ENCODE data around the gene MYH7. TPM values are rescaled to one million over a fixed set of nuclear protein-coding genes. Genes with fewer than 3 reads are reported as not detected.

MYH7 gene
- polyA plus RNA-seq, 1 donor (not counting 4 experiments of a cell fraction or from before 2014, with no cell fraction given) = not detected

GRCh38 chr14:23460960-23461359 is 25.5 kb upstream of the MYH7 start:
- Histone ChIP-seq H3K4me3 (ENCODE audit: control insufficient read depth in 2 of 3, extremely low read depth in 1 of 3, insufficient read depth in 2 of 3, low read depth in 1 of 3, low read length in 3 of 3) (no peak overlapping the region), H3K27ac (ENCODE audit: control insufficient read depth, insufficient read depth, low read length) (no peak overlapping the region), H3K4me1 (ENCODE audit: control insufficient read depth, extremely low read depth, insufficient read depth, low read length) (no peaks in the 10 kb centered on the region), H3K27me3 (ENCODE audit: control insufficient read depth, extremely low read depth, insufficient read depth, low read length) (no peaks in the 10 kb centered on the region), H3K9me1 (ENCODE audit: control insufficient read depth, extremely low read depth, insufficient read depth, low read length) (no peaks in the 10 kb centered on the region), H3K79me2 (ENCODE audit: control insufficient read depth, insufficient read depth, low read length) (no peaks in the 10 kb centered on the region), H3K36me3 (ENCODE audit: control insufficient read depth in 2 of 2, extremely low read depth in 1 of 2, insufficient read depth in 2 of 2, low read length in 2 of 2) (no peaks in the 10 kb centered on the region), H3K9me3 (ENCODE audit: control insufficient read depth, low read depth, low read length) (no peaks in the 10 kb centered on the region), H3K4me2 (ENCODE audit: control insufficient read depth, extremely low read depth, insufficient read depth, low read depth, low read length) (no peak overlapping the region), H4K20me1 (ENCODE audit: control insufficient read depth, extremely low read depth, insufficient read depth, low read length) (no peaks in the 10 kb centered on the region), H3K9ac (ENCODE audit: control insufficient read depth, extremely low read depth, insufficient read depth, low read length) (no peak overlapping the region), H2AFZ (ENCODE audit: control insufficient read depth, low read length) (no peak overlapping the region)
- no peak for TF ChIP-seq EZH2 (IDR thresholded peaks at IDR 0.05; ENCODE audit: low read length)
- DNase-seq (ENCODE audit: low read depth, low spot score) (no peak), FAIRE-seq (no peak)
- dilution Hi-C loops (cut with MboI; ENCODE audit: extremely low pct_ligation_motif_present, low sequenced_read_pairs) = no loop called here

GRCh38 chr14:23457587-23458445 is 22.4 kb upstream of the MYH7 start:
- Histone ChIP-seq H3K27me3 (ENCODE audit: control insufficient read depth, extremely low read depth, insufficient read depth, low read length) (no peaks in the 10 kb centered on the region), H3K9ac (ENCODE audit: control insufficient read depth, extremely low read depth, insufficient read depth, low read length) (no peak overlapping the region), H2AFZ (ENCODE audit: control insufficient read depth, low read length) (no peak overlapping the region), H3K4me3 (ENCODE audit: control insufficient read depth in 2 of 3, extremely low read depth in 1 of 3, insufficient read depth in 2 of 3, low read depth in 1 of 3, low read length in 3 of 3) (no peak overlapping the region), H4K20me1 (ENCODE audit: control insufficient read depth, extremely low read depth, insufficient read depth, low read length) (no peaks in the 10 kb centered on the region), H3K36me3 (ENCODE audit: control insufficient read depth in 2 of 2, extremely low read depth in 1 of 2, insufficient read depth in 2 of 2, low read length in 2 of 2) (no peaks in the 10 kb centered on the region), H3K27ac (ENCODE audit: control insufficient read depth, insufficient read depth, low read length) (no peak overlapping the region), H3K79me2 (ENCODE audit: control insufficient read depth, insufficient read depth, low read length) (no peaks in the 10 kb centered on the region), H3K4me1 (ENCODE audit: control insufficient read depth, extremely low read depth, insufficient read depth, low read length) (peaks cover 11% of the 10 kb centered on the region), H3K4me2 (ENCODE audit: control insufficient read depth, extremely low read depth, insufficient read depth, low read depth, low read length) (no peak overlapping the region), H3K9me3 (ENCODE audit: control insufficient read depth, low read depth, low read length) (no peaks in the 10 kb centered on the region), H3K9me1 (ENCODE audit: control insufficient read depth, extremely low read depth, insufficient read depth, low read length) (no peaks in the 10 kb centered on the region)
- no peak for DNase-seq (ENCODE audit: low read depth, low spot score)
- dilution Hi-C loops (cut with MboI; ENCODE audit: extremely low pct_ligation_motif_present, low sequenced_read_pairs) = no loop called here
- no peak for FAIRE-seq
- TF ChIP-seq EZH2 (IDR thresholded peaks at IDR 0.05; ENCODE audit: low read length) (no peak), CTCF (optimal IDR thresholded peaks at IDR 0.05 in 1 of 3, IDR thresholded peaks at IDR 0.05 in 1 of 3, conservative IDR thresholded peaks at IDR 0.05 in 1 of 3; ENCODE audit: extremely low read depth in 1 of 3, insufficient read depth in 2 of 3, low read length in 3 of 3) (no peak)
